GM12864 (cell line): ENCODE measurements around the gene RIPOR2.
"Not testable (repeated sequence)": the region's sequence is repeated elsewhere in the genome, so short reads cannot be mapped to it uniquely, and the experiment has no call there.

Experiments used
- DNase-seq: peaks from one replicate; pipeline ENCODE4 v3.0.0-alpha.2; 2011; ENCODE audit warnings: low read depth
- H3K4me3 ChIP-seq: 2 replicates; pipeline ENCODE4 v1.5.1; 2011; ENCODE audit warnings: mild to moderate bottlenecking, low read depth, low read length, control low read depth
- CTCF ChIP-seq: IDR thresholded peaks from 2 replicates; pipeline ENCODE4 v1.5.1; 2011; ENCODE audit warnings: low read depth, mild to moderate bottlenecking, moderate library complexity, low read length, control low read depth, inconsistent platforms; ENCODE audit errors: missing control alignments

RIPOR2 gene

GRCh38 chr6:24879351-24879750, 56.4 kb downstream of the RIPOR2 start:
- H3K4me3 ChIP-seq: no peak overlapping the region
- DNase-seq: no peak
- no peak for TF ChIP-seq CTCF

GRCh38 chr6:24877747-24878146, 58.0 kb downstream of the RIPOR2 start:
- not testable (repeated sequence) for H3K4me3 ChIP-seq, DNase-seq

GRCh38 chr6:24876499-24877465, 59.0 kb downstream of the RIPOR2 start:
- TF ChIP-seq CTCF: no peak
- no peak for DNase-seq
- no peak overlapping the region for H3K4me3 ChIP-seq

GRCh38 chr6:24875534-24875901, 60.2 kb downstream of the RIPOR2 start:
- H3K4me3 ChIP-seq: no peak overlapping the region
- TF ChIP-seq CTCF: no peak
- DNase-seq: no peak

- TF ChIP-seq CTCF: no peak
- no peak for DNase-seq
- no peak overlapping the region for H3K4me3 ChIP-seq
Observed at GRCh38 chr6:24874776-24875533, 60.8 kb downstream of the RIPOR2 start.

GRCh38 chr6:24874128-24874527, 61.6 kb downstream of the RIPOR2 start:
- DNase-seq: no peak
- no peak overlapping the region for H3K4me3 ChIP-seq
- TF ChIP-seq CTCF: no peak

GRCh38 chr6:24872779-24873178, 63.0 kb downstream of the RIPOR2 start:
- no peak overlapping the region for H3K4me3 ChIP-seq
- DNase-seq: no peak
- TF ChIP-seq CTCF: no peak
